Retina (tissue), 1 donor: ENCODE results near the gene PIK3R5.
"Not testable (repeated sequence)": the region's sequence is repeated elsewhere in the genome, so short reads cannot be mapped to it uniquely, and the experiment has no call there.

Experiments used
- DNase-seq: peaks from one replicate; pipeline ENCODE4 v3.0.0-alpha.2; 2016

Gene PIK3R5

DNA sequence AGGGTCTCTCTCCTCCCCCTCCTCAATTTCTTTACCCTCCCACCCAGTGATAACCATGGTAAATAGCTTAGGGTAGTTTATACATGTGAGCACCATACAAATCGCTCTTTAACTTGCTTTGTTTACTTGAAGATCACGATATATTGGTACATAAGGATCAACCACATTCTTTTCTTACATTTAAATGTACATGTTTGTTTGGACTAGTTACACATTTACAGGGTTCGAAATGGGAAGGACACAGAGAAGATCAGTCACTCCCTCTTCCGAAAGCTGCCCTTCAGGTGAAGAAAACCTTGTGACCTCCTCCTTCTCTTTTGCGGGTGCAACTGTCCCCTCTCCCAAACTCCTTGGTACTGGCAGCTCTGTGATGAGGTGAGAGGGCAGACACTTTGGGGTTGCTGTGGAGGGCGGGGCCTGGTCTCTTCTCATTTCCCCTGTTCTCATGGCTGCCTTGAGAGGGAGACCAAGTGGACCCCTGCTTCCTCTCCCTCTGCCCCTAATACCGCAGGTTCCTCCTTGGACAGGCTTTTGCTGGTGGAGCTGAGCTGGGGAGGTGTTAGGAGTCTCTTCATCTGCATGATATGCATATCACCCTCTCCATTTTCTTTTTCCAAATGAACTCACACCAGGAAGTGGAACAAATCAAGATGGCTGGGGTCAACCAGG lies 93.3 kb downstream of the PIK3R5 start:
- DNase-seq: no peak

DNA sequence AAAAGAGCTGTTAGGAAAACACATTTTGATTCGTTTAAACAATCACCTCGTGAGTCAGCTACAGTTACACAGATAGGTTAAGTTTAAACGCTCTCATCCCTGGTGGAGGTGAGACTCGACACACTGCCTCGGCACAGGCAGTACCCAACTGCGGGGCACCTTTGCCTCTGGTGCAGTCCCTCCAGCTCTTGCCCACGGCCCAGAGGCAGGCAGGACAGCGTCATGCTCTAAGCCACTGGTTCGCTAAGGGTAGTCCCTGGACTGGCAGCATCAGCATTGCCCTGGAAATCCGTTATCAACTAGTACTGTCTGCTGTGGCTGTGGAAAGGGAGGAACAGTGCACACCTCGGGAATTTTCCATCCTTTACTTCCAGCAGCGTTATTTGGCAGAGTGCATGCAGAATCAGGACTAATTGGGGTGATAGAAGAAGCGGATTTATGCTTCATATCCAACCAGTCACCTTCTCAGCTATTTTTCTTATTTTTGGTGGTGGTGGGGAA lies 94.4 kb downstream of the PIK3R5 start:
- no peak for DNase-seq

GRCh38 chr17:8870406-8871040 lies 95.0 kb downstream of the PIK3R5 start:
- DNase-seq: no peak

GRCh38 chr17:8869114-8869815 lies 96.2 kb downstream of the PIK3R5 start:
- no peak for DNase-seq

- DNase-seq: no peak
These were observed 97.0 kb downstream of the PIK3R5 start for GRCh38 chr17:8868529-8868951.

GRCh38 chr17:8868092-8868491 lies 97.4 kb downstream of the PIK3R5 start:
- DNase-seq: no peak

DNA sequence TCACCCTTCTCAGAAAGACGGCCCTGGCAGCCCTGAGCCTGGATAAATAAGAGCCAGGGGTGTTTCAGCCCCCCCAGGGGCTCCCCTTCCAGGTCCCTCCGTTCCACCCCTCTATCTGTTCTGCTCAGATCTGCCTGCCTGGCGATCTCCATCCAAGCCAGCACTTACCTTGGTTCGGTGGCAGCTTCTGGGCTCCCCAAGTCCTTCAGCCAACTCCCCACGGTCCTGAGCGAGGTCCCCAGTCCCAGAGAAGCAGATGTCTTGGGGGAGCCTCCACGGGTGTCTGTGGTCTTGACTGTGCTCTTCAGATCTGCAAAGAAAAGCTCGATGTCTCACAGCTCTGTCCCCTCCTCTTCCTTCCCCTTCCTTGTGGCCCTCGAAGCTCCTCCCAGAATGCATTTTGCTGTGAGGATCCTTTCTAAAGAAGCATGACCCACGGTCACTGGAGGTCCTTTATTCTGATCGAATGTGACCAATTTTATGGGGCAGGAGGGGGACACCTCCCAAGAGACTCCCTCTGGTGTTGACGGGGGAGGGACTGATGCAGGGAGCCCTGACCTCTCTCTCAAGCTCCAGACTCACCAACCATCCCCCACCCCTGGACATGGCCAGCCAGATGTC lies 98.0 kb downstream of the PIK3R5 start, which contains the start of gene PIK3R6:
Gene PIK3R6, minus strand, starts transcription at position 314 of the 621 bp plus-strand sequence. CDS start 17,880 bp downstream, outside the sequence.
- DNase-seq: no peak

DNA sequence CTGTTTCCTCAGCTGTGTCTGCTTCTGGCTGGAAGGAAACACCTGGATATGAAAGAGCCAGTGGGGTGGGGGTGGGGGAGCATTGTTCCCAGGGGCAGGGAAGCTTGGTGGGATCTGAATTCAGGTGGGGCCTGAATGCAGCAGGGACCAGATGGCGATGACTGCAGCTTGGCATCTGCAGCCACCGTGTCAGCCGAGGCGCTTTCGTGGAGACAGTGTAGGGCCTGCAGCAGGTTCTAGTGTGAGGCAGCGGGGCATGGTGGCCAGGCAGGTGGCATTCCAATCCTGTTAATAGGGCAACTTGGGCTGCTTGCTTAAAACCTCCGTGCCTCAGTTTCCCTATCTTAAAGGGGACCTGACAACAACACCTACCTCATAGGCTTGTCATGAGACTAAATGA lies 99.7 kb downstream of the PIK3R5 start:
- no peak for DNase-seq

GRCh38 chr17:8865385-8865784 lies 100.1 kb downstream of the PIK3R5 start:
- DNase-seq: no peak

GRCh38 chr17:8862213-8863056 lies 103.1 kb downstream of the PIK3R5 start:
- no peak for DNase-seq

GRCh38 chr17:8861495-8862181 lies 103.9 kb downstream of the PIK3R5 start:
- no peak for DNase-seq

- no peak for DNase-seq
These were observed 105.6 kb downstream of the PIK3R5 start for GRCh38 chr17:8859804-8860430.

- peak; percentile 27 for DNase-seq
These were observed 106.3 kb downstream of the PIK3R5 start for GRCh38 chr17:8859027-8859803.

DNA sequence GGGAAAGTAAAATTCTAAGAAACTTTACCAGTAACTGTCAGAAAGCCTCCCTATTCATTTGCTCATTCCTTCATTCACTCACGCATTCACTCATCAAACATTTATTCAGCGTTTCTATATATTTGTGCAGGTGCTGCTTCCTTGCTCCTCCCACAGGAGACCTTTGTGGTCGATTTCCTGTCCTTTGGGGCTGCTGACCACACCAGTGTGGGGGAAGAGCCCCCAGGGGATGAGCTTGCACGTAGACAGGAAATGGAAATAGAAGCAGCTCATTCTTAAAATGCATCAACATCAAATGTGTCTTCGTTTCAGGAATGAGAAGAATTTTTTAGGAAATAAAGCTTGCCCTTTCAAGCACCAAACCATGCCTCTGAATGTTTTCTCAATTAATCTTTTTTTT lies 107.6 kb downstream of the PIK3R5 start:
- DNase-seq: no peak

DNA sequence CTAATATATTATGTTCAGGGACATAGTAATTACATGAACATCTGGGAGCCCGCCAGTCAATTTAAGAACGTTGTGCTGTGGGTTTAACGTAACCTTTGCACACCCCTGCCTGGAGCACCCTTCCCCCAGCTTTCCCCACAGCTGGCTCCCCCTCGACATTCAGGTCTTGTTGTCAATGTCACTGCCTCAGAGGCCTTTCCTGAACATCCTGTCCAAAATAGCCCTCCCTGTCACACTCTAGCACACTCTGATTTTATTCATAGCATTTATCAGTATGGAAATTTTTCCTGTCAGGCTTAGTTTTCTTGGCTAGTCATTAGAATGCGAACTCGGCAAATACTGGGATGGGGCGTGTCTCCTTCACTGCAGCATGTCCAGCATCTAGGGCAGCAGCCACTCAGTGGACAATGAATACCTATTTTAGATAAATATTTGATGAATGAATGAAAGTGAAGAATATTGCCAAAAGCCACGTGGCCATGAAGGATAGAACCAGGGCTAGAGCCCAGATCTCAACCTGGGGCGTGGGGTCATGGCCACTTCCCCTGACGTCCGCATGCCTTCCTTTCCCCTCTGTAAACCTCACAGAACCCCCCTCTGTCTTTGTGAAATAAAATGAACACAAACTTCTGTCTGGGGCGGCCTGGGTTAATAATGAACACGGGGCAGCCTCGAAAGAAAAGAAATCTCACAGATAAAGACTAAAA lies 108.5 kb downstream of the PIK3R5 start:
- DNase-seq: no peak

DNA sequence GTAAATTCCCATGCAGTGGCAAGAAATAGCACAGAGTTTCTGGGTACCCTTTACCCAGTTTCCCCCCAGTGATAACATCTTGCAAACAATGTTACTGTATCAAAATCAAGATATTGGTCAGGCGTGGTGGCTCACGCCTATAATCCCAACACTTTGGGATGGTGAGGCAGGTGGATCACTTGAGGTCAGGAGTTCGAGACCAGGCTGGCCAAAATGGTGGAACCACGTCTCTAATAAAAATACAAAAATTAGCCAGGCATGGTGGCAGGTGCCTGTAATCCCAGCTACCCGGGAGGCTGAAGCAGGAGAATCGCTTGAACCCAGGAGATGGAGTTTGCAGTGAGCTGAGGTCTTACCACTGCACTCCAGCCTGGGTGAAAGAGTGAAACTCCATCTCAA lies 109.3 kb downstream of the PIK3R5 start:
- not testable (repeated sequence) for DNase-seq

- DNase-seq: no peak
These were observed 109.9 kb downstream of the PIK3R5 start for GRCh38 chr17:8855477-8856204.

DNA sequence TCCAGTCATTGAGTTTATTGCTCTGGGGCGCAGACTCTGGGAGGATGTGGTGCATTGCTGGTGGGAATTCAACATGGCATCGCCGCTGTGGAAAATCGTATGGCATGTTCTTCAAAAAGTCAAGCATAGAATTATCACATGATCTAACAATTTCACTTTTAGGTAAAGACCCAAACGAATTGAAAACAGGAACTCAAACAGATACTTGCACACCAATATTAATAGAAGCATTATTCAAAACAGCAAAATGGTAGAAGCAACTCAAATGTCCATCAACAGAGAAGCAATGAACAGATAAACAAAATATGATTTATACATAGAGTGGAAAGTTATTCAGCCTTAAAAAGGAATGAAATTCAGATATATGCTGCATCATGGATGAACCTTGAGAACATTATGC lies 113.9 kb downstream of the PIK3R5 start:
- no peak for DNase-seq
